GM23338 (cell line): Measurements from ENCODE around the gene KCNJ6. TPM values are rescaled to one million over a fixed set of nuclear protein-coding genes. Genes with fewer than 3 reads are reported as not detected.

Source experiments
- ATAC-seq: fragments of 200-7000 bp; cut with Tn5 transposase; 3 replicates; pipeline ENCODE4 v1.9.1; 2020
- DNase-seq: peaks from one replicate; pipeline ENCODE4 v3.0.0-alpha.2; 2015; ENCODE audit warnings: low spot score
- H2AFZ ChIP-seq: fragments of 200-600 bp; sonication (generic); 2 replicates; pipeline ENCODE4 v1.8.0; 2016; ENCODE audit warnings: antibody characterized with exemption, mild to moderate bottlenecking, moderate library complexity
- H3F3A ChIP-seq: fragments of 200-600 bp; sonication (generic); replicated peaks from 2 replicates; pipeline ENCODE4 v1.8.0; 2017; ENCODE audit warnings: antibody characterized with exemption, mixed run types, low read depth
- H3K27ac ChIP-seq: fragments of 200-600 bp; sonication (generic); 2 replicates; pipeline ENCODE4 v1.6.1; 2016; ENCODE audit warnings: low read depth
- H3K27me3 ChIP-seq: fragments of 200-600 bp; sonication (generic); 2 replicates; pipeline ENCODE4 v1.8.0; 2016; ENCODE audit warnings: mild to moderate bottlenecking, mixed run types, moderate library complexity; ENCODE audit not compliant: insufficient read depth
- H3K36me3 ChIP-seq: fragments of 200-600 bp; sonication (generic); 2 replicates; pipeline ENCODE4 v1.8.0; 2016; ENCODE audit warnings: mild to moderate bottlenecking; ENCODE audit not compliant: insufficient read depth
- H3K4me1 ChIP-seq: fragments of 200-600 bp; sonication (generic); 2 replicates; pipeline ENCODE4 v1.8.0; 2016; ENCODE audit warnings: mild to moderate bottlenecking, moderate library complexity; ENCODE audit not compliant: insufficient read depth
- H3K4me2 ChIP-seq: fragments of 200-600 bp; sonication (generic); 2 replicates; pipeline ENCODE4 v1.7.1; 2017; ENCODE audit warnings: mixed run types
- H3K4me3 ChIP-seq: fragments of 200-600 bp; sonication (generic); 2 replicates; pipeline ENCODE4 v1.6.1; 2016; ENCODE audit warnings: mixed run types
- H3K79me2 ChIP-seq: fragments of 200-600 bp; sonication (generic); replicated peaks from 2 replicates; pipeline ENCODE4 v1.8.0; 2017; ENCODE audit warnings: mild to moderate bottlenecking; ENCODE audit not compliant: insufficient read depth
- H3K9me2 ChIP-seq: fragments of 200-600 bp; sonication (generic); 2 replicates; pipeline ENCODE4 v1.8.0; 2017; ENCODE audit not compliant: insufficient read depth
- H4K20me1 ChIP-seq: fragments of 200-600 bp; sonication (generic); replicated peaks from 2 replicates; pipeline ENCODE4 v1.8.0; 2017; ENCODE audit warnings: mild to moderate bottlenecking; ENCODE audit not compliant: insufficient read depth
- H3K27ac Mint-ChIP-seq: 2 replicates; pipeline ENCODE4 v1.8.0; 2020; ENCODE audit warnings: inconsistent platforms, mild to moderate bottlenecking, moderate library complexity, mixed read lengths
- H3K27me3 Mint-ChIP-seq: 3 replicates; pipeline ENCODE4 v1.8.0; 2022; ENCODE audit warnings: low read depth, mild to moderate bottlenecking, moderate library complexity, mixed read lengths, inconsistent platforms; ENCODE audit not compliant: insufficient read depth, poor library complexity
- H3K36me3 Mint-ChIP-seq: 3 replicates; pipeline ENCODE4 v1.8.0; 2021; ENCODE audit warnings: low read depth, mild to moderate bottlenecking, inconsistent platforms, moderate library complexity, mixed read lengths
- H3K4me1 Mint-ChIP-seq: 3 replicates; pipeline ENCODE4 v1.8.0; 2020; ENCODE audit warnings: mild to moderate bottlenecking, inconsistent platforms, mixed read lengths
- H3K4me3 Mint-ChIP-seq: 3 replicates; pipeline ENCODE4 v1.8.0; 2021; ENCODE audit warnings: moderate library complexity, mild to moderate bottlenecking, inconsistent platforms, mixed read lengths
- H3K9me3 Mint-ChIP-seq: 3 replicates; pipeline ENCODE4 v1.8.0; 2020; ENCODE audit warnings: moderate library complexity, mild to moderate bottlenecking, inconsistent platforms, mixed read lengths
- CREB1 ChIP-seq: fragments of 250-450 bp; sonication (Bioruptor Pico); IDR thresholded peaks from 2 replicates; pipeline ENCODE4 v1.5.0; 2020; ENCODE audit warnings: low read depth, mild to moderate bottlenecking, moderate library complexity
- EZH2 ChIP-seq: fragments of 200-600 bp; sonication (generic); IDR thresholded peaks from one replicate; pipeline ENCODE4 v1.8.0; 2017; ENCODE audit warnings: antibody characterized with exemption, mild to moderate bottlenecking, low read depth; ENCODE audit not compliant: unreplicated experiment
- EZH2phosphoT487 ChIP-seq: fragments of 200-600 bp; sonication (generic); IDR thresholded peaks from one replicate; pipeline ENCODE4 v1.8.1; 2018; ENCODE audit warnings: antibody characterized with exemption; ENCODE audit not compliant: unreplicated experiment
- JUNB ChIP-seq: IDR thresholded peaks from one replicate; pipeline ENCODE4 v1.6.1; 2016; ENCODE audit warnings: antibody characterized with exemption; ENCODE audit not compliant: unreplicated experiment
- NANOG ChIP-seq: IDR thresholded peaks from 2 replicates; pipeline ENCODE4 v1.6.1; 2016; ENCODE audit warnings: antibody characterized with exemption, borderline replicate concordance
- POLR2AphosphoS5 ChIP-seq: IDR thresholded peaks from 2 replicates; pipeline ENCODE4 v1.6.1; 2016; ENCODE audit warnings: antibody characterized with exemption, low read depth
- STAT1 ChIP-seq: IDR thresholded peaks from one replicate; pipeline ENCODE4 v1.6.1; 2016; ENCODE audit warnings: antibody characterized with exemption; ENCODE audit not compliant: unreplicated experiment
- ZNF114 ChIP-seq: fragments of 250-450 bp; sonication (Bioruptor Pico); IDR thresholded peaks from 2 replicates; pipeline ENCODE4 v1.5.0; 2020; ENCODE audit warnings: mild to moderate bottlenecking, moderate library complexity
- ZNF331 ChIP-seq: fragments of 250-450 bp; sonication (Bioruptor Pico); IDR thresholded peaks from 2 replicates; pipeline ENCODE4 v1.5.0; 2020; ENCODE audit warnings: low read depth, mild to moderate bottlenecking, moderate library complexity
- polyA plus RNA-seq: library from polyadenylated mRNA; unstranded; fragments of >200 nt; fragmentation: Nextera tagmentation; extraction: Ambion mirVana; gene quantifications from 2 replicates; pipeline ENCODE4 v1.2.1, GENCODE V29; 2016
- total RNA-seq: library from RNA; depleted of rRNA; stranded (reverse); fragments of >200 nt; shearing (Covaris generic); gene quantifications from 2 replicates; pipeline ENCODE4 v1.2.3, GENCODE V29; 2014
- TF ChIP-seq, protein P1 (sequence below): IDR thresholded peaks from 2 replicates; pipeline ENCODE4 v1.6.1; 2016; ENCODE audit warnings: antibody characterized with exemption
- TF ChIP-seq, protein P2 (sequence below): fragments of 250-450 bp; sonication (Bioruptor Pico); IDR thresholded peaks from 2 replicates; pipeline ENCODE4 v1.5.0; 2020; ENCODE audit warnings: mild to moderate bottlenecking, moderate library complexity
- TF ChIP-seq, protein P3 (sequence below): IDR thresholded peaks from one replicate; pipeline ENCODE4 v1.6.1; 2018; ENCODE audit warnings: antibody characterized with exemption; ENCODE audit not compliant: unreplicated experiment
- TF ChIP-seq, protein P4 (sequence below), 2 experiments: fragments of 200-600 bp in 1 of 2; sonication (generic) in 1 of 2; conservative IDR thresholded peaks; 2 replicates each; pipeline versions ENCODE4 v1.5.1 to v1.6.1; 2016 to 2017; ENCODE audit warnings: antibody characterized with exemption in 2 of 2, low read depth in 2 of 2, mild to moderate bottlenecking in 2 of 2, moderate library complexity in 1 of 2

KCNJ6 gene
- total and polyA plus RNA-seq, 2 experiments from 2014 or later = 0.48 to 0.52 TPM

DNA sequence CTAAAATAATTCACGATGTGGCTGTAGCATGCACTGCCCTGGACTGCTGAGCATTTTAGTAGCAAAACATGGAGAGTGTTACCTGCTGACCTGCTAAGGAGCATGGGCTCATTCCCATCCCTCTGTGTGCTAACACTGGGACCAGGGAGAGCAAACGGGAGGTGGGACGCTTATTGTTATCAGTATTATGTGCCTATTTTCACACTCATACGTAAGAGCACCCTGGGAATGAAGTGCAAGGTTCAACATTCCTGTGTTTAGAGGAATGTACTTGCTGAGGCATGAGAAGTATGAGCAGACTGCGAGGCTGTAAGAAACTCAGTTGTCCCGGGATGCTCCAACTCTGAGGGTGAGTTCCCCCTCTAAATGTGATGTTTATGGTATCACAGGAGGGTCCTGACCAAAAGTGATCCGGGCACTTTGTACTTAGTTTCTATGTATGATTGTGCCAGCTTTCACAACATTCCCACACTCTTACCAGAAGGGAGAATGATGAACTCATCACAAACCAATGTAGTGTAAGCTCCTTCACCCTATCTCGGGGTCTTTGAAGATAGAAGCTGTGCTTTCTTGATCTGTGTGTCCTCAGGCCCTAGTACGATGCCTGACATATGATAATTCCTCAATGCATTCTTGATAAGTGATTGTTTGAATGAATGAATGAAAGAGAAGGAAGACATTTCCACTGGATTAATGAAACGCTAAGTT is 164.8 kb downstream of the KCNJ6 start:
- H3K4me2 ChIP-seq = no peak overlapping the region
- no peak overlapping the region for H3K27ac Mint-ChIP-seq

More for the DNA sequence above, 164.8 kb downstream of the KCNJ6 start:
- no peak overlapping the region for H3K27ac ChIP-seq
- no peaks in the 10 kb centered on the region for H3K36me3 ChIP-seq
- no peaks in the 10 kb centered on the region for H4K20me1 ChIP-seq
- TF ChIP-seq ZNF114 (no peak), EZH2 (no peak), NANOG (no peak), POLR2AphosphoS5 (no peak), ZNF331 (no peak), JUNB (no peak), STAT1 (no peak), EZH2phosphoT487 (no peak), CREB1 (no peak)
- TF ChIP-seq, protein P1, sequence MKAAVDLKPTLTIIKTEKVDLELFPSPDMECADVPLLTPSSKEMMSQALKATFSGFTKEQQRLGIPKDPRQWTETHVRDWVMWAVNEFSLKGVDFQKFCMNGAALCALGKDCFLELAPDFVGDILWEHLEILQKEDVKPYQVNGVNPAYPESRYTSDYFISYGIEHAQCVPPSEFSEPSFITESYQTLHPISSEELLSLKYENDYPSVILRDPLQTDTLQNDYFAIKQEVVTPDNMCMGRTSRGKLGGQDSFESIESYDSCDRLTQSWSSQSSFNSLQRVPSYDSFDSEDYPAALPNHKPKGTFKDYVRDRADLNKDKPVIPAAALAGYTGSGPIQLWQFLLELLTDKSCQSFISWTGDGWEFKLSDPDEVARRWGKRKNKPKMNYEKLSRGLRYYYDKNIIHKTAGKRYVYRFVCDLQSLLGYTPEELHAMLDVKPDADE = no peak
- TF ChIP-seq, protein P2, sequence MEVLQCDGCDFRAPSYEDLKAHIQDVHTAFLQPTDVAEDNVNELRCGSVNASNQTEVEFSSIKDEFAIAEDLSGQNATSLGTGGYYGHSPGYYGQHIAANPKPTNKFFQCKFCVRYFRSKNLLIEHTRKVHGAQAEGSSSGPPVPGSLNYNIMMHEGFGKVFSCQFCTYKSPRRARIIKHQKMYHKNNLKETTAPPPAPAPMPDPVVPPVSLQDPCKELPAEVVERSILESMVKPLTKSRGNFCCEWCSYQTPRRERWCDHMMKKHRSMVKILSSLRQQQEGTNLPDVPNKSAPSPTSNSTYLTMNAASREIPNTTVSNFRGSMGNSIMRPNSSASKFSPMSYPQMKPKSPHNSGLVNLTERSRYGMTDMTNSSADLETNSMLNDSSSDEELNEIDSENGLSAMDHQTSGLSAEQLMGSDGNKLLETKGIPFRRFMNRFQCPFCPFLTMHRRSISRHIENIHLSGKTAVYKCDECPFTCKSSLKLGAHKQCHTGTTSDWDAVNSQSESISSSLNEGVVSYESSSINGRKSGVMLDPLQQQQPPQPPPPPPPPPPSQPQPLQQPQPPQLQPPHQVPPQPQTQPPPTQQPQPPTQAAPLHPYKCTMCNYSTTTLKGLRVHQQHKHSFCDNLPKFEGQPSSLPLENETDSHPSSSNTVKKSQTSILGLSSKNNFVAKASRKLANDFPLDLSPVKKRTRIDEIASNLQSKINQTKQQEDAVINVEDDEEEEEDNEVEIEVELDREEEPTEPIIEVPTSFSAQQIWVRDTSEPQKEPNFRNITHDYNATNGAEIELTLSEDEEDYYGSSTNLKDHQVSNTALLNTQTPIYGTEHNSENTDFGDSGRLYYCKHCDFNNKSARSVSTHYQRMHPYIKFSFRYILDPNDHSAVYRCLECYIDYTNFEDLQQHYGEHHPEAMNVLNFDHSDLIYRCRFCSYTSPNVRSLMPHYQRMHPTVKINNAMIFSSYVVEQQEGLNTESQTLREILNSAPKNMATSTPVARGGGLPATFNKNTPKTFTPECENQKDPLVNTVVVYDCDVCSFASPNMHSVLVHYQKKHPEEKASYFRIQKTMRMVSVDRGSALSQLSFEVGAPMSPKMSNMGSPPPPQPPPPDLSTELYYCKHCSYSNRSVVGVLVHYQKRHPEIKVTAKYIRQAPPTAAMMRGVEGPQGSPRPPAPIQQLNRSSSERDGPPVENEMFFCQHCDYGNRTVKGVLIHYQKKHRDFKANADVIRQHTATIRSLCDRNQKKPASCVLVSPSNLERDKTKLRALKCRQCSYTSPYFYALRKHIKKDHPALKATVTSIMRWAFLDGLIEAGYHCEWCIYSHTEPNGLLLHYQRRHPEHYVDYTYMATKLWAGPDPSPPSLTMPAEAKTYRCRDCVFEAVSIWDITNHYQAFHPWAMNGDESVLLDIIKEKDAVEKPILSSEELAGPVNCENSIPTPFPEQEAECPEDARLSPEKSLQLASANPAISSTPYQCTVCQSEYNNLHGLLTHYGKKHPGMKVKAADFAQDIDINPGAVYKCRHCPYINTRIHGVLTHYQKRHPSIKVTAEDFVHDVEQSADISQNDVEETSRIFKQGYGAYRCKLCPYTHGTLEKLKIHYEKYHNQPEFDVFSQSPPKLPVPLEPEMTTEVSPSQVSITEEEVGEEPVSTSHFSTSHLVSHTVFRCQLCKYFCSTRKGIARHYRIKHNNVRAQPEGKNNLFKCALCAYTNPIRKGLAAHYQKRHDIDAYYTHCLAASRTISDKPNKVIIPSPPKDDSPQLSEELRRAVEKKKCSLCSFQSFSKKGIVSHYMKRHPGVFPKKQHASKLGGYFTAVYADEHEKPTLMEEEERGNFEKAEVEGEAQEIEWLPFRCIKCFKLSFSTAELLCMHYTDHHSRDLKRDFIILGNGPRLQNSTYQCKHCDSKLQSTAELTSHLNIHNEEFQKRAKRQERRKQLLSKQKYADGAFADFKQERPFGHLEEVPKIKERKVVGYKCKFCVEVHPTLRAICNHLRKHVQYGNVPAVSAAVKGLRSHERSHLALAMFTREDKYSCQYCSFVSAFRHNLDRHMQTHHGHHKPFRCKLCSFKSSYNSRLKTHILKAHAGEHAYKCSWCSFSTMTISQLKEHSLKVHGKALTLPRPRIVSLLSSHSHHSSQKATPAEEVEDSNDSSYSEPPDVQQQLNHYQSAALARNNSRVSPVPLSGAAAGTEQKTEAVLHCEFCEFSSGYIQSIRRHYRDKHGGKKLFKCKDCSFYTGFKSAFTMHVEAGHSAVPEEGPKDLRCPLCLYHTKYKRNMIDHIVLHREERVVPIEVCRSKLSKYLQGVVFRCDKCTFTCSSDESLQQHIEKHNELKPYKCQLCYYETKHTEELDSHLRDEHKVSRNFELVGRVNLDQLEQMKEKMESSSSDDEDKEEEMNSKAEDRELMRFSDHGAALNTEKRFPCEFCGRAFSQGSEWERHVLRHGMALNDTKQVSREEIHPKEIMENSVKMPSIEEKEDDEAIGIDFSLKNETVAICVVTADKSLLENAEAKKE (CRISPR knock-in tag) = no peak
- TF ChIP-seq, protein P3, sequence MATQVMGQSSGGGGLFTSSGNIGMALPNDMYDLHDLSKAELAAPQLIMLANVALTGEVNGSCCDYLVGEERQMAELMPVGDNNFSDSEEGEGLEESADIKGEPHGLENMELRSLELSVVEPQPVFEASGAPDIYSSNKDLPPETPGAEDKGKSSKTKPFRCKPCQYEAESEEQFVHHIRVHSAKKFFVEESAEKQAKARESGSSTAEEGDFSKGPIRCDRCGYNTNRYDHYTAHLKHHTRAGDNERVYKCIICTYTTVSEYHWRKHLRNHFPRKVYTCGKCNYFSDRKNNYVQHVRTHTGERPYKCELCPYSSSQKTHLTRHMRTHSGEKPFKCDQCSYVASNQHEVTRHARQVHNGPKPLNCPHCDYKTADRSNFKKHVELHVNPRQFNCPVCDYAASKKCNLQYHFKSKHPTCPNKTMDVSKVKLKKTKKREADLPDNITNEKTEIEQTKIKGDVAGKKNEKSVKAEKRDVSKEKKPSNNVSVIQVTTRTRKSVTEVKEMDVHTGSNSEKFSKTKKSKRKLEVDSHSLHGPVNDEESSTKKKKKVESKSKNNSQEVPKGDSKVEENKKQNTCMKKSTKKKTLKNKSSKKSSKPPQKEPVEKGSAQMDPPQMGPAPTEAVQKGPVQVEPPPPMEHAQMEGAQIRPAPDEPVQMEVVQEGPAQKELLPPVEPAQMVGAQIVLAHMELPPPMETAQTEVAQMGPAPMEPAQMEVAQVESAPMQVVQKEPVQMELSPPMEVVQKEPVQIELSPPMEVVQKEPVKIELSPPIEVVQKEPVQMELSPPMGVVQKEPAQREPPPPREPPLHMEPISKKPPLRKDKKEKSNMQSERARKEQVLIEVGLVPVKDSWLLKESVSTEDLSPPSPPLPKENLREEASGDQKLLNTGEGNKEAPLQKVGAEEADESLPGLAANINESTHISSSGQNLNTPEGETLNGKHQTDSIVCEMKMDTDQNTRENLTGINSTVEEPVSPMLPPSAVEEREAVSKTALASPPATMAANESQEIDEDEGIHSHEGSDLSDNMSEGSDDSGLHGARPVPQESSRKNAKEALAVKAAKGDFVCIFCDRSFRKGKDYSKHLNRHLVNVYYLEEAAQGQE = no peak
- TF ChIP-seq, protein P4, sequence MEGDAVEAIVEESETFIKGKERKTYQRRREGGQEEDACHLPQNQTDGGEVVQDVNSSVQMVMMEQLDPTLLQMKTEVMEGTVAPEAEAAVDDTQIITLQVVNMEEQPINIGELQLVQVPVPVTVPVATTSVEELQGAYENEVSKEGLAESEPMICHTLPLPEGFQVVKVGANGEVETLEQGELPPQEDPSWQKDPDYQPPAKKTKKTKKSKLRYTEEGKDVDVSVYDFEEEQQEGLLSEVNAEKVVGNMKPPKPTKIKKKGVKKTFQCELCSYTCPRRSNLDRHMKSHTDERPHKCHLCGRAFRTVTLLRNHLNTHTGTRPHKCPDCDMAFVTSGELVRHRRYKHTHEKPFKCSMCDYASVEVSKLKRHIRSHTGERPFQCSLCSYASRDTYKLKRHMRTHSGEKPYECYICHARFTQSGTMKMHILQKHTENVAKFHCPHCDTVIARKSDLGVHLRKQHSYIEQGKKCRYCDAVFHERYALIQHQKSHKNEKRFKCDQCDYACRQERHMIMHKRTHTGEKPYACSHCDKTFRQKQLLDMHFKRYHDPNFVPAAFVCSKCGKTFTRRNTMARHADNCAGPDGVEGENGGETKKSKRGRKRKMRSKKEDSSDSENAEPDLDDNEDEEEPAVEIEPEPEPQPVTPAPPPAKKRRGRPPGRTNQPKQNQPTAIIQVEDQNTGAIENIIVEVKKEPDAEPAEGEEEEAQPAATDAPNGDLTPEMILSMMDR (conservative IDR thresholded peaks at IDR 0.05; ENCODE audit: low read depth in 2 of 2) = no peak
- Mint-ChIP-seq H3K27me3 (peaks cover 10% of the 10 kb centered on the region), H3K9me3 (peaks cover 6% of the 10 kb centered on the region; the same call in 1 of the 3 replicates), H3K4me1 (peaks cover 18% of the 10 kb centered on the region), H3K36me3 (no peaks in the 10 kb centered on the region), H3K4me3 (no peak overlapping the region)
- ATAC-seq (no peak), DNase-seq (no peak)
- H3K79me2 ChIP-seq = no peaks in the 10 kb centered on the region
- peaks cover 20% of the 10 kb centered on the region for H3K4me1 ChIP-seq
- no peaks in the 10 kb centered on the region for H3K9me2 ChIP-seq
- H3K4me3 ChIP-seq = no peak overlapping the region
- H3K27me3 ChIP-seq = no peaks in the 10 kb centered on the region
- H3F3A ChIP-seq = no peaks in the 10 kb centered on the region
- H2AFZ ChIP-seq = no peak overlapping the region
